ENCODE results near the gene GRM1.
A peak's percentile ranks its signal among the peaks of the same experiment; 100 is the strongest.

GRM1 gene

DNA sequence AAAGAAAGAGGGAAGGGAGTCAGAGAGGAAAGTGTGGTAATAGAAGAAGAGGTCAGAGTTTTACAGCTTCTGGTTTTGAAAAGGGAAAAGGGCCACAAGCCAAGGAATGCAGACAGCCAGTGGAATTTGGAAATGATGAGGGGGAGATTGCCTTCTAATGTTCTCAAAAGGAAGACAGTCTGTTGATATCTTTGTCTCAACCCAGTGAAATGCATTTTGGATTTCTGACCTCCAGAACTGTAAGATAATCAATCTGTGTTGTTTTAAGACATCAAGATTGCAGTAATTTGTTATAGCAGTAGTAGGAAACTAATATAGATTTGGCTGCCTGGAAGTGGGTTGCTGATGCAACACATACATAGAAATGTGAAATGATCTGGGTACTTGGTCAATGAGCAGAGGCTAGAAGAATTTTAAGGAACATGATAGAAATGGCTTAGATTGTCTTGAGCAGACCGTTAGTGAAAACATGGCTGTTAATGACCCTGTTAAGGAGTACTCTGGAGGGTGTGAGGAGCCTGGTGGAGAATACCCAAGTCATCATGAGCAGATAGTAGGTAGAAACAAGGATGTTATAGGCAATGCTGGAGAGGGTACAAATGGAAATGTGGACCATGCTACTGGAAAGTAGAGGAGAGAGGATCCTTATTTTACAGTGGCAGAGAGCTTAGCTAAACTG lies 259.0 kb downstream of the GRM1 start:
- H3K36me3 ChIP-seq: no peaks in the 10 kb centered on the region
- H3K9me3 ChIP-seq: no peaks in the 10 kb centered on the region
- no peak overlapping the region for H3K4me3 ChIP-seq
- H4K20me1 ChIP-seq: no peaks in the 10 kb centered on the region
- H3K4me2 ChIP-seq: no peak overlapping the region
- no peak for TF ChIP-seq Cebpa-rat (IDR thresholded peaks at IDR 0.05)
- no peak overlapping the region for H3K27ac ChIP-seq
- no peaks in the 10 kb centered on the region for H3K27me3 ChIP-seq
- H3K9ac ChIP-seq: no peak overlapping the region
- H3K4me1 ChIP-seq: peaks cover 8% of the 10 kb centered on the region; the same call in 1 of the 2 replicates

DNA sequence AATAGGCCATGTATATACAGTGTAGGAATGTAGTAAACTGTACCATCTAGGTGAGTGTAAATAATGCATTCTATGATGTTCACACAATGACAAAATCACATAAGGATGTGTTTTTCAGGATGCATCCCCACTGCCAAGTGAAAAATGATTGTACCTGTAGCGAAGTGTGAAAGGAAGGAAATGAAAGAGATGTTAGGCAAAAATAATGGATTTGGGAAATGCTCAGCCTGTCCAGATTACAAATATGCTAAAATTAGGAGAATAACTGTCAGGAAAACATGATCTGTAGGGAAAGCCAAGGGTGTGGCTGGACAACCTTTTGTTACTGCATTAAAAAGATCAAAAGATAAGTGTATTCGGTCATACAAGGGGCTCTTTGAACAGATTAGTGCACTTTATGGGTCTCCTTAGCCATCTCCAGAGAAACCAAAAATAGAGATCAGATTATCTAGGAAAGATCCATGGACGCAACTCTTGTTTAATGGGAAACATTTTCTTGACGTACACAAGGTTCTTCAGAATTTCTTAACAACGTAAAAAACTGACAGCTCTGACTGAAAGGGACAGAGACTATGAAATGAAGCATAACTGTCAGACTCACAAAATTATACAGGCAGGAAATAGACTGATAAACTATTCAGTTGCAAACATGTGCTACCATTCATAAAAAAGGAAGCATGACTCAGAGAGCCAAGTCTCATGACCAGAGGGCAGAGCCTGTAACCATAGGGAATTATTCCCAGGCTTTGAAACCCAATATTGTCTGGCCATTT lies 261.1 kb downstream of the GRM1 start:
- no peaks in the 10 kb centered on the region for H3K36me3 ChIP-seq
- H3K4me3 ChIP-seq: no peak overlapping the region
- no peak for TF ChIP-seq Cebpa-rat (IDR thresholded peaks at IDR 0.05)
- H3K4me2 ChIP-seq: peak overlapping the region; percentile 31; the same call in 1 of the 2 replicates
- no peak overlapping the region for H3K27ac ChIP-seq
- peaks cover 8% of the 10 kb centered on the region; the same call in 1 of the 2 replicates for H3K4me1 ChIP-seq
- H3K9ac ChIP-seq: no peak overlapping the region
- no peaks in the 10 kb centered on the region for H3K27me3 ChIP-seq
- no peaks in the 10 kb centered on the region for H3K9me3 ChIP-seq
- H4K20me1 ChIP-seq: no peaks in the 10 kb centered on the region

DNA sequence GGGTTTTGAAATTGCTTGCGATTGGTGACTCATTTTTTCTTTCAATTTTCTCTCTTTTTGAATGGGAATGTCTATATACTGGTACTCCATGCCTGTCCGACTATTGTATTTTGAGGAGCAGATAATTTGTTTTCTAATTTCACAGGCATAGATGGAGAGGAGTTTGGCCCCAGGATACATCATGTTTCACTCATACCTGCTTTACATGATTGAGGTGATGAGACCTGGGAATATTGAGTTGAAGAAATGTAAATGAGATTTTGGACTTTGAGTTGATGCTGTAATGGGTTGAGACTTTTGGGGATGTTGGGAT lies 261.7 kb downstream of the GRM1 start:
- no peak for TF ChIP-seq Cebpa-rat (IDR thresholded peaks at IDR 0.05)
- no peaks in the 10 kb centered on the region for H3K27me3 ChIP-seq
- H3K9me3 ChIP-seq: no peaks in the 10 kb centered on the region
- H3K9ac ChIP-seq: no peak overlapping the region
- H3K36me3 ChIP-seq: no peaks in the 10 kb centered on the region
- H3K4me1 ChIP-seq: peaks cover 8% of the 10 kb centered on the region; the same call in 1 of the 2 replicates
- no peak overlapping the region for H3K27ac ChIP-seq
- H3K4me2 ChIP-seq: peak overlapping the region; percentile 31; the same call in 1 of the 2 replicates
- H3K4me3 ChIP-seq: no peak overlapping the region
- H4K20me1 ChIP-seq: no peaks in the 10 kb centered on the region

DNA sequence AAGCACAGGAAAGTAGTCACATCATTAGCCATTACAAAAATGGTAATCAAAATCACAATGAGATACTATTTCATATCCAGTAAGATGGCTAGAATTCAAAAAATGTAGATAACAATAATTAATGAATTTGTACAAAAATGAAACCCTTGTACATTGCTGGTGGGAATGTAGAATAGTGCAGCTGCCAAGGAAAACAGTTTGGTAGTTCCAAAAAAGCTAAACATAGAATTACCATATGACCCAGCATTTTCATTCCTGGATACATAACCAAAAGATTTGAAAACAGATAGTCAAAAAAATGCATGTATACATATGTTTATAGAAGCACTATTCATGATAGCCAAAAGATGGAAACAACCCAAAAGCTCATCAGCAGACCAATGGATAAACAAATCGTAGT lies 263.6 kb downstream of the GRM1 start:
- H3K9me3 ChIP-seq: no peaks in the 10 kb centered on the region

DNA sequence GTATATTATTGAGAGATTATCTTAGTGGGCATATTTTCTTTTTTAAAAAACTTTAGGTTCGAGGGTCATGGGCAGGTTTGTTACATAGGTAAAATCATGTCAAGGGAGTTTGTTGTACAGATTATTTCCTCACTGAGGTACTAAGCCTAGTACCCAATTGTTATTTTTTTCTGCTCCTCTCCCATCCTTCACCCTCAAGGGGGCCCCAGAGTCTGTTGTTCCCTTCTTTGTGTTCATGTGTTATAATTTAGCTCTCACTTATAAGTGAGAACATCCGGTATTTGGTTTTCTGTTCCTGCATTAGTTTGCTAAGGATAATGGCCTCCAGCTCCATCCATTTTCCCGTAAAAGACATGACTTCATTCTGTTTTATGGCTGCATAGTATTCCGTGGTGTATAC lies 266.8 kb downstream of the GRM1 start:
- no peak overlapping the region for H3K9ac ChIP-seq
- H3K27me3 ChIP-seq: no peaks in the 10 kb centered on the region
- H3K4me3 ChIP-seq: no peak overlapping the region
- H3K4me1 ChIP-seq: no peaks in the 10 kb centered on the region
- no peaks in the 10 kb centered on the region for H3K36me3 ChIP-seq
- H3K27ac ChIP-seq: no peak overlapping the region
- TF ChIP-seq Cebpa-rat (IDR thresholded peaks at IDR 0.05): no peak
- no peak overlapping the region for H3K4me2 ChIP-seq
- no peaks in the 10 kb centered on the region for H4K20me1 ChIP-seq
- no peaks in the 10 kb centered on the region for H3K9me3 ChIP-seq

More for the DNA sequence above, 263.6 kb downstream of the GRM1 start:
- H3K4me2 ChIP-seq: no peak overlapping the region
- no peaks in the 10 kb centered on the region for H3K36me3 ChIP-seq
- TF ChIP-seq Cebpa-rat (IDR thresholded peaks at IDR 0.05): no peak
- no peaks in the 10 kb centered on the region for H4K20me1 ChIP-seq
- H3K27me3 ChIP-seq: no peaks in the 10 kb centered on the region
- H3K27ac ChIP-seq: no peak overlapping the region
- peaks cover 8% of the 10 kb centered on the region; the same call in 1 of the 2 replicates for H3K4me1 ChIP-seq
- no peak overlapping the region for H3K4me3 ChIP-seq
- no peak overlapping the region for H3K9ac ChIP-seq

DNA sequence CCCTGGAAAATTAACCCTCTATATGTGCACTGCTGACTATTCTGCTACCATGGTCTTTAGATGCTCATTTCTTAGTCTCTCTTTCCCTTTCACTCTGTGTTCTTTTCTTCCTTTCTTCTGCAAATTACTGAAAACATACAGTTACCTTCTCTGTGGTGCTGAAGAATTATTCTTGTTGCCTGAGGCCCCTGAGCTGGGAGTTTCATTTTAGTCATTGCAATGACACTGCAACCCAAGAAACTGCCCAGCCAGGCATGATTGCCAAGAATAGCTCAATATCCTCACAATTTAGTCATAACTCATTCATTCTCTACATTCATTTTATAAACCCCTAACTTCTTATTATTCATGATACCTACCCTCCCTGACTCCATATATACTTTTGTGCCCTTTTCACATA lies 269.0 kb downstream of the GRM1 start:
- H3K27ac ChIP-seq: no peak overlapping the region
- no peaks in the 10 kb centered on the region for H3K27me3 ChIP-seq
- H3K4me1 ChIP-seq: no peaks in the 10 kb centered on the region
- no peak overlapping the region for H3K4me2 ChIP-seq
- no peak overlapping the region for H3K4me3 ChIP-seq
- H3K9me3 ChIP-seq: no peaks in the 10 kb centered on the region
- no peak overlapping the region for H3K9ac ChIP-seq
- no peaks in the 10 kb centered on the region for H4K20me1 ChIP-seq
- H3K36me3 ChIP-seq: no peaks in the 10 kb centered on the region
- no peak for TF ChIP-seq Cebpa-rat (IDR thresholded peaks at IDR 0.05)

DNA sequence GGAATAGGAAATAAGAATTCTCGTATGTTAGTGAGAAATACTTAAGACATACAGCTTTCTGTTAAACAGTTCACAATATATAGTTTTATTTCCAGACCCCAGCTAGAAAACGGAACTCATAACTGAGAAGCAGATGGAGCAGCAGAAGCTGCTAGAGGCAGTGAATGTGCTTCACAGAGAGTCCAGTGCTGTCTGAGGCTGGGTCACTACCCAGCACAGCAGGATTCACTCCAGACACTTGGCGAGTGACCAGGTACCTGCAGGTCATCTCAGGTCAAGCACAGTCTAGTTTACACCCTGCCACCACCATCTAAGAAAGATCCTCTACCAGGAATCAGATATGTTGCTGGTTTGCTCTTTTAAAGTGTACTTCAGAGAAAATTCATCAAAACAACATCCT lies 271.7 kb downstream of the GRM1 start:
- H3K4me2 ChIP-seq: no peak overlapping the region
- 0 out of 2 replicates have a peak, but pooled peaks cover 9% of the 10 kb centered on the region for H3K4me1 ChIP-seq
- no peak for TF ChIP-seq Cebpa-rat (IDR thresholded peaks at IDR 0.05)
- no peak overlapping the region for H3K9ac ChIP-seq
- H3K27ac ChIP-seq: no peak overlapping the region
- no peaks in the 10 kb centered on the region for H3K9me3 ChIP-seq
- no peaks in the 10 kb centered on the region for H3K27me3 ChIP-seq
- H3K4me3 ChIP-seq: no peak overlapping the region
- H4K20me1 ChIP-seq: no peaks in the 10 kb centered on the region
- no peaks in the 10 kb centered on the region for H3K36me3 ChIP-seq

DNA sequence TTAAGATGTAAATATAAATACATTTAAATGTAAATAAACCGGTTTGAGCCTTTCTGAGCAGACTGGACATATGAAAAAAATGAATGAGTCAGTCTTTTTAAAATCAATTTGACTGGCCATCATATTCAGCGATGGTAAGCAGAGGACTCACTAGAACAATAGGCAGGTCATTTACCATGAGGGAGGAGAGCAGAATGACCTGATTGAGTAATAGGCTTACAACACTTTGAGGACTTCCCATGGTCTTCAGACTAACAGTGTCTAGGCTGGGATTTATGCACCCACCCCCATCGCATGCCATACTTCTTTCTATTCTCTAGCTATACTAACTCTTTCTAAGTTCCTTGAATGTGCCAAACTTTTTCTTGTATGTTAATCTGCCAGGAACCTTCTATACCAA lies 272.9 kb downstream of the GRM1 start:
- H3K36me3 ChIP-seq: no peaks in the 10 kb centered on the region
- H3K9me3 ChIP-seq: no peaks in the 10 kb centered on the region
- H3K4me1 ChIP-seq: 0 out of 2 replicates have a peak, but pooled peaks cover 9% of the 10 kb centered on the region
- no peaks in the 10 kb centered on the region for H4K20me1 ChIP-seq
- H3K9ac ChIP-seq: no peak overlapping the region
- no peak overlapping the region for H3K4me2 ChIP-seq
- no peak overlapping the region for H3K4me3 ChIP-seq
- no peak overlapping the region for H3K27ac ChIP-seq
- H3K27me3 ChIP-seq: no peaks in the 10 kb centered on the region
- TF ChIP-seq Cebpa-rat (IDR thresholded peaks at IDR 0.05): no peak

DNA sequence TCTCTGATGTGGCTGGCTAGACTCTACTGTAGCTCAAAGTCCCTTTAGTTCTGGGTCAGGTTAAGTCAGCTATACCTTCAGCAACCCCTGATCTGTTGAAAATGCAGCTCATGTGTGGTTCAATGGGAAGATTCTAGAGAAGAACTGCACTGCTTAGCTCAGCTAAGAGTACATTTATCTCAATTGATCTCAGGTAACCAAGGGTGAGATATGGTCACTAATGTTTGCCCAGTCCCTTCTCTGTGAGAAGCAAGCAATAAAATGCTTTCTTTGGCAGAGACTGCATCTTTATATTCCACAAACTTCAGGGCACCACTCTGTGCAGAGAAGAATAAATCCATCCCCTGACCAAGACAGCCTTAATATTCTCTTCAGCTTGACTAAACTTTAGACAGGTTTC lies 274.1 kb downstream of the GRM1 start:
- Histone ChIP-seq H3K4me2 (no peak overlapping the region), H3K9me3 (no peaks in the 10 kb centered on the region), H3K27ac (no peak overlapping the region), H3K36me3 (no peaks in the 10 kb centered on the region), H3K4me1 (0 out of 2 replicates have a peak, but pooled peaks cover 9% of the 10 kb centered on the region), H4K20me1 (no peaks in the 10 kb centered on the region), H3K9ac (no peak overlapping the region), H3K27me3 (no peaks in the 10 kb centered on the region), H3K4me3 (no peak overlapping the region)
- TF ChIP-seq Cebpa-rat (IDR thresholded peaks at IDR 0.05): no peak

DNA sequence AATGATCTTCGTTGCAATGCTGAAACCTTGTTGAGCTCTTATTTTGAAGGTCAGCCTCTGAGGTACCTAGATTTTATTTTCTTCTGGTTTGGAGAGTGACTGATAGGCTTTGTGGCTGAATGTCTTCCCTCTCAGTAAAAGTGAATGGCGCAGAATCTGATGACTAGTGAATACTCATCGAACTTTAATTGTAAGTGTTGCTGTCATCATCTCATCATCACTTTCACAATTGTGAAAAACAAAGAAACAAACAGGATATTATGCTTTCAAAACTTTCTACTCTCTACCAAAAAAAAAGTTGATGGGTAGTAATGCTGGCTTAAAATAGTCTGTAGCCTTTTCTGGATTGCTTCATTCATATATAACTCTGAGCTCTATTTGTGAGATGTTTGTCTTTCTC lies 275.3 kb downstream of the GRM1 start:
- no peaks in the 10 kb centered on the region for H3K9me3 ChIP-seq
- no peaks in the 10 kb centered on the region for H4K20me1 ChIP-seq
- H3K4me3 ChIP-seq: no peak overlapping the region
- no peak overlapping the region for H3K9ac ChIP-seq
- no peak overlapping the region for H3K27ac ChIP-seq
- no peak overlapping the region for H3K4me2 ChIP-seq
- H3K36me3 ChIP-seq: no peaks in the 10 kb centered on the region
- 0 out of 2 replicates have a peak, but pooled peaks cover 9% of the 10 kb centered on the region for H3K4me1 ChIP-seq
- no peak for TF ChIP-seq Cebpa-rat (IDR thresholded peaks at IDR 0.05)
- no peaks in the 10 kb centered on the region for H3K27me3 ChIP-seq
